D721Med (cell line): ENCODE data around the gene AR.

Source experiments
- DNase-seq: peaks from one replicate; pipeline ENCODE4 v3.0.0; 2011; ENCODE audit warnings: low spot score; ENCODE audit not compliant: insufficient read length
- FAIRE-seq: peaks from 2 replicates; lab custom pipeline; 2011; peaks lifted over from hg19 to GRCh38; lab: Jason Lieb, UNC
- TF ChIP-seq, protein P1 (sequence below): IDR thresholded peaks from 2 replicates; pipeline ENCODE4 v1.5.1; 2012; ENCODE audit warnings: mild to moderate bottlenecking, control low read depth; ENCODE audit not compliant: insufficient read depth; ENCODE audit errors: missing control alignments

The AR gene

DNA sequence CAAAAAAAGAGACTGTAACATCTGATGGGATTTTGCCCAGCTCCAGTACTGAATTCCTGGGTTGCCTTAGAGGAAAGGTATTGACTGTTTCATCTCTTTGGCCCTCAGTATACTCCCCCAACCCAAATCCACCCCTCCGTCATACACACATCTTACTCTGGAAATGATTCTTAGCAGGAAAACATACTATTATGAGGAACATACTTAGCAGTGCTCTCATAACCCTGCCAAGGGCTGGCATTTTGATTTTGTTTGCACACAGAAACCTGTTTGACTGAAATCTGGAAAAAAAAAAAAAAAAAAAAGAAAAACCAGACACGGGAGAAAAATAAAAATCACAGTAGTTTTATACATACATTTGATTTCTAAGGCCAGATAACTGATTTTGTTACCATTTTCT lies 19.4 kb upstream of the AR start:
- TF ChIP-seq, protein P1, sequence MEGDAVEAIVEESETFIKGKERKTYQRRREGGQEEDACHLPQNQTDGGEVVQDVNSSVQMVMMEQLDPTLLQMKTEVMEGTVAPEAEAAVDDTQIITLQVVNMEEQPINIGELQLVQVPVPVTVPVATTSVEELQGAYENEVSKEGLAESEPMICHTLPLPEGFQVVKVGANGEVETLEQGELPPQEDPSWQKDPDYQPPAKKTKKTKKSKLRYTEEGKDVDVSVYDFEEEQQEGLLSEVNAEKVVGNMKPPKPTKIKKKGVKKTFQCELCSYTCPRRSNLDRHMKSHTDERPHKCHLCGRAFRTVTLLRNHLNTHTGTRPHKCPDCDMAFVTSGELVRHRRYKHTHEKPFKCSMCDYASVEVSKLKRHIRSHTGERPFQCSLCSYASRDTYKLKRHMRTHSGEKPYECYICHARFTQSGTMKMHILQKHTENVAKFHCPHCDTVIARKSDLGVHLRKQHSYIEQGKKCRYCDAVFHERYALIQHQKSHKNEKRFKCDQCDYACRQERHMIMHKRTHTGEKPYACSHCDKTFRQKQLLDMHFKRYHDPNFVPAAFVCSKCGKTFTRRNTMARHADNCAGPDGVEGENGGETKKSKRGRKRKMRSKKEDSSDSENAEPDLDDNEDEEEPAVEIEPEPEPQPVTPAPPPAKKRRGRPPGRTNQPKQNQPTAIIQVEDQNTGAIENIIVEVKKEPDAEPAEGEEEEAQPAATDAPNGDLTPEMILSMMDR = no peak
- no peak for DNase-seq
- FAIRE-seq = no peak

DNA sequence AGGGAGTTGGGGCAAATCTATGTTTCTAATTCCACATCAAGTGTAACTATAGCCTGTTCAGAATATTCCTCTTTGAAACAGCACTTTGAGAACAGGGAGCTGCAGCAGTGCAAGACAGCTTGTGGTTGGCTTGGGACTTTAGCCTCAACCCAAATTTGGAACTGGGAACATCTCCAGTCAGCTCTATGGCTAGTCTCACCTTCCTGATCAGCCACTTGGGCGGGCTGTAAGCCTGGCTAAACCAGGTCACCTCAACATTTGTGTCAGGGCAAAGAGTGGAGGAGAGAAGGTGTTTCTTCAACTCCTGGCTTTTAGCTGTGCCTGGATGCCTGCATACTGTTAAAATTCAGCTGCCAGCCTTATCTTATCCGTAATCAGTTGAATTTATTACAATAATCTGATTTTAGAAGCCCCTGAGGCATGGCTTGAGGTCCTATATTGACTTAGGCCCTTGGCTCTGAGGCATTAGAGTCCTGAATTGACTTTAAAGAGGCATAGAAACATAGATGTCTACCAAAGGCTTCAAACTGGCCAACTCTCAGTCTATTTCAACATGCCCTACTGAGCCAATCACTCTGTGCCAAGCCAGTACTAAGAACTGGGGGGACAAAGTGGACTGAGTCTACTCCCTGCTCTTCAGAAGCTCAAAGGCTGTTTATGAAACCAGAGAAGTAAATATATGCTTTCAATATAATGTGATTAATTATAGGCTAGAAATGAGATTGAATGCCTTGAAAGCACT lies 18.7 kb upstream of the AR start:
- no peak for DNase-seq

DNA sequence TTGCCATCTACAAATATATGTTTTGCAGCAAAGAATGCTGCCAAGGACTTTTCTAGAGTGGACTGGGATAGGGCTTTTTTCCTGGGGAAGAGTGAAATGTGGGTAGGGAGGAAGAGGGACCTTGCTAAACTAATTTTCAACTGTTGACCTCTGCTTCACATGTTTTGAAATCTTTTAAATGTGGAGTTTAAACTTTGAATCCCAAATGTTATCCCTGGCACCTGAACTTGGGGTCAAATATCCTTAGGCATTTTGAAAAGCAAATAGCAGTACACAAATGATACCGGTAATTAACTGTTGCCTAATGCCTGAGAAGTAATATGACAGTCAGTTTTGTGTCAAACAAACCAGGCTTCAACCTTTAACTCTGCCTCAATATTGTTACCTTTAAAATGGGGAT lies 7.3 kb upstream of the AR start:
- FAIRE-seq = no peak
- TF ChIP-seq, protein P1 = no peak
- no peak for DNase-seq

More for the DNA sequence above, 18.7 kb upstream of the AR start:
- TF ChIP-seq, protein P1 = no peak
- FAIRE-seq = no peak

DNA sequence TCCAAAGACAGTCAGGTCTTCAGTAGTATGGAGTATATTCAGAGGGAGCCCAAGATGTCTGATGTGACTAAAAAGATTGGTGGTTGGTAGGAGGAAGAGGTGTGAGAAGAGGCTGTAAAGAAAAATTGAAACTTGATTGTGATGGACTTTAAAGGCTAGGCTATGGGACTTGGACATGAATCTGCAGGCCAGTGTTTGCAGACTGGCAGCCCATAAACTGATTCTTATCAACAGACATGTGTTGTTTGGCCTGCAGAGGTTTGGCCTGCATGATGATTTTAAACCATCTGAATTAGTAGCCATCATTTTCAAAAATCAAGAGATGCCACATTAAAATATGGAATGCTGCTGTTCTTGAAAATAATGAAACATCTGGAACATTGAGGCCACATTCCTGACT lies 5.4 kb upstream of the AR start:
- TF ChIP-seq, protein P1 = no peak
- FAIRE-seq = no peak
- DNase-seq = no peak

DNA sequence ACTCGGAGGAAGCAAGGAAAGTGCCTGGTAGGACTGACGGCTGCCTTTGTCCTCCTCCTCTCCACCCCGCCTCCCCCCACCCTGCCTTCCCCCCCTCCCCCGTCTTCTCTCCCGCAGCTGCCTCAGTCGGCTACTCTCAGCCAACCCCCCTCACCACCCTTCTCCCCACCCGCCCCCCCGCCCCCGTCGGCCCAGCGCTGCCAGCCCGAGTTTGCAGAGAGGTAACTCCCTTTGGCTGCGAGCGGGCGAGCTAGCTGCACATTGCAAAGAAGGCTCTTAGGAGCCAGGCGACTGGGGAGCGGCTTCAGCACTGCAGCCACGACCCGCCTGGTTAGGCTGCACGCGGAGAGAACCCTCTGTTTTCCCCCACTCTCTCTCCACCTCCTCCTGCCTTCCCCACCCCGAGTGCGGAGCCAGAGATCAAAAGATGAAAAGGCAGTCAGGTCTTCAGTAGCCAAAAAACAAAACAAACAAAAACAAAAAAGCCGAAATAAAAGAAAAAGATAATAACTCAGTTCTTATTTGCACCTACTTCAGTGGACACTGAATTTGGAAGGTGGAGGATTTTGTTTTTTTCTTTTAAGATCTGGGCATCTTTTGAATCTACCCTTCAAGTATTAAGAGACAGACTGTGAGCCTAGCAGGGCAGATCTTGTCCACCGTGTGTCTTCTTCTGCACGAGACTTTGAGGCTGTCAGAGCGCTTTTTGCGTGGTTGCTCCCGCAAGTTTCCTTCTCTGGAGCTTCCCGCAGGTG lies 637 bp downstream of the AR start:
- FAIRE-seq (no peak), DNase-seq (no peak)
- TF ChIP-seq, protein P1 = no peak

DNA sequence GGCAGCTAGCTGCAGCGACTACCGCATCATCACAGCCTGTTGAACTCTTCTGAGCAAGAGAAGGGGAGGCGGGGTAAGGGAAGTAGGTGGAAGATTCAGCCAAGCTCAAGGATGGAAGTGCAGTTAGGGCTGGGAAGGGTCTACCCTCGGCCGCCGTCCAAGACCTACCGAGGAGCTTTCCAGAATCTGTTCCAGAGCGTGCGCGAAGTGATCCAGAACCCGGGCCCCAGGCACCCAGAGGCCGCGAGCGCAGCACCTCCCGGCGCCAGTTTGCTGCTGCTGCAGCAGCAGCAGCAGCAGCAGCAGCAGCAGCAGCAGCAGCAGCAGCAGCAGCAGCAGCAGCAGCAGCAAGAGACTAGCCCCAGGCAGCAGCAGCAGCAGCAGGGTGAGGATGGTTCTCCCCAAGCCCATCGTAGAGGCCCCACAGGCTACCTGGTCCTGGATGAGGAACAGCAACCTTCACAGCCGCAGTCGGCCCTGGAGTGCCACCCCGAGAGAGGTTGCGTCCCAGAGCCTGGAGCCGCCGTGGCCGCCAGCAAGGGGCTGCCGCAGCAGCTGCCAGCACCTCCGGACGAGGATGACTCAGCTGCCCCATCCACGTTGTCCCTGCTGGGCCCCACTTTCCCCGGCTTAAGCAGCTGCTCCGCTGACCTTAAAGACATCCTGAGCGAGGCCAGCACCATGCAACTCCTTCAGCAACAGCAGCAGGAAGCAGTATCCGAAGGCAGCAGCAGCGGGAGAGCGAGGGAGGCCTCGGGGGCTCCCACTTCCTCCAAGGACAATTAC lies 1.4 kb downstream of the AR start:
- FAIRE-seq (no peak), DNase-seq (no peak)
- TF ChIP-seq, protein P1 = no peak
